HUES48 (cell line): ENCODE data around the gene BORCS6.

Source experiments
- H3K27ac ChIP-seq: one replicate; pipeline ENCODE4 v1.7.0; 2013; ENCODE audit warnings: low read depth, low read length, inconsistent platforms
- H3K27me3 ChIP-seq: 2 replicates; pipeline ENCODE4 v1.6.1; 2013; ENCODE audit warnings: mild to moderate bottlenecking, low read length; ENCODE audit not compliant: control insufficient read depth, insufficient read depth
- H3K36me3 ChIP-seq: 2 replicates; pipeline ENCODE4 v1.6.1; 2013; ENCODE audit warnings: low read length; ENCODE audit not compliant: control insufficient read depth, insufficient read depth
- H3K4me1 ChIP-seq: 2 replicates; pipeline ENCODE4 v1.6.1; 2013; ENCODE audit warnings: mild to moderate bottlenecking, low read length; ENCODE audit not compliant: control insufficient read depth, insufficient read depth
- H3K4me3 ChIP-seq: 2 replicates; pipeline ENCODE4 v1.5.1; 2013; ENCODE audit warnings: mild to moderate bottlenecking, low read depth, low read length
- H3K9ac ChIP-seq: 2 replicates; pipeline ENCODE4 v1.6.1; 2013; ENCODE audit warnings: mild to moderate bottlenecking, low read depth, low read length, moderate library complexity
- H3K9me3 ChIP-seq: 2 replicates; pipeline ENCODE4 v1.6.1; 2013; ENCODE audit warnings: low read length; ENCODE audit not compliant: control insufficient read depth, insufficient read depth

BORCS6 gene

DNA sequence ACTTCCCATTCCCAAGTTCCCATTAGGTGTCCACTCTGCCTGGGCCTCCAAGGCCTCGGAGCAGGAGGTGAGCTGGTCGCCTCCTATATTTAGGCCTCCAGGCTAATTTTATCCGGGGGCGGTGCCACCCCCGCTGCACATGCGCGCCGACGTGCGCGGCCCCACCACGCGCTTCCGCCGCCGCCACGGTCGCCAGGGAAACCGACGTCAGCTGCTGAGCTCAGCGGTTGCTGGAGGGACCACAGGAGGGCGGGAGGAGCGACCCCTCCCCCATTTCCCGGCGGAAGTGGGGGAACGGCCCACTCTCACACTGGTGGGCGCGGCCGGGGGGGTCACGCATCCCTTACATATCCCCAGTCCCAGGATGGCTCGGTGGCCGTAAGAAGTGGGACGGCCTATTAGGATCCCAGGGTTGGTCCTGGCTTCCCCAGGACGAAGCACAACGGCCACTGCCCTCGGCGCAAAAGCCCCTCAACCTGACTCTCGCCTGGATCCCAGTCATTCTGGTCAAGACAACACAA is 38.8 kb downstream of the BORCS6 start:
- Histone ChIP-seq H3K9ac (no peak overlapping the region), H3K9me3 (no peaks in the 10 kb centered on the region)

DNA sequence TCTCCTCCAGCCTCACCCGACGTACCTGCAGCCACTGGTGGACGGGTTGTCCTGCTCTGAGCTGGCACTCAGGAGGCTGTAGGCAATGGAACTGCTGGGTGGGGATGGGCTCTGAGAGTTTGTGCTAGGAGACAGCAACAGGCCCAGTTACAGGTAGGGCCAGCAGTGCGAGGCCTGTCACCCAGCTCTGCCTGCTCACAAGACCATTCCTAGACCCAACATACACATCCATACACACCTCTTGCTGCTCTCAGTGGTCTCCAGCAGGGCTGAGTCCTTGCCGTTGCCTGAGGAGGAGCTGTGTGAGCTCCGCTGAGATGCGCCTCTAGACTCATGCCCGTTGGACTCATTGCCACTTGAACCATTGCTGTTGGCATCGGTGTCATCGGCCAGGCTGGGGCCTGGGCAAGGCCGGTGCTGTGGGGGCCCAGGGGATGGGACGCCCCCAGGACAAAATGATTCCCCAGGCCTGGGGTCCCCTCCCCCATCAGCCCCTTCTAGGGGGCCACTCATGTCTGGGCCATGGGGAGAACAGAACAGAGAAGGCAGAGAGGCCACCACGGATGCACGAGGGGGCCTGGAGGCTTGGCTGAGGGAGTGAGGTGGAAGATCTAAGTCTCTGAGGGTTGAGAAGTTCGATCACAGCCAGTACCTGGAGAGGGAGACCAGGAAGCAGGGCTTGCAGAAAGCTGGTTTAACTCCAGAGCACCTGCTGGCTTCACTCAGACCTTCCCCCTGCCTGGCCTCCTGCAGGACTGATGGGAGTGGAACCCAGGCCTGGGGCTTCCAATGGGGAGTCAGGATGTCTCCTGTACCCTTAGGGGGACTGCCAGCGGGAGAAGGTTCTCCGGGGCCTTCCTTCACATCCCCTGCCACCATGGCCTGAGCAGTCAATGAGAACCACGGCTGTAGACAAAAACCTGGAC is 39.5 kb downstream of the BORCS6 start:
- peak overlapping the region; percentile 80 for H3K4me3 ChIP-seq
- H3K4me1 ChIP-seq = peaks cover 13% of the 10 kb centered on the region
- H3K9me3 ChIP-seq = no peaks in the 10 kb centered on the region
- no peak overlapping the region for H3K9ac ChIP-seq
- H3K27me3 ChIP-seq = no peaks in the 10 kb centered on the region
- H3K36me3 ChIP-seq = peaks cover 47% of the 10 kb centered on the region
- peak overlapping the region; percentile 16 for H3K27ac ChIP-seq

More for the DNA sequence above, 38.8 kb downstream of the BORCS6 start:
- Histone ChIP-seq H3K4me3 (peak overlapping the region; percentile 80), H3K36me3 (peaks cover 40% of the 10 kb centered on the region), H3K4me1 (peaks cover 17% of the 10 kb centered on the region), H3K27me3 (no peaks in the 10 kb centered on the region), H3K27ac (peak overlapping the region; percentile 52)

GRCh38 chr17:8149419-8150193 is 40.4 kb downstream of the BORCS6 start:
- Histone ChIP-seq H3K27me3 (no peaks in the 10 kb centered on the region), H3K4me1 (peaks cover 5% of the 10 kb centered on the region), H3K9me3 (no peaks in the 10 kb centered on the region), H3K4me3 (no peak overlapping the region), H3K27ac (no peak overlapping the region), H3K9ac (no peak overlapping the region), H3K36me3 (peaks cover 52% of the 10 kb centered on the region)

- Histone ChIP-seq H3K9me3 (no peaks in the 10 kb centered on the region), H3K4me1 (no peaks in the 10 kb centered on the region; the same call in 1 of the 2 replicates), H3K36me3 (peaks cover 61% of the 10 kb centered on the region), H3K9ac (no peak overlapping the region), H3K27me3 (no peaks in the 10 kb centered on the region), H3K27ac (no peak overlapping the region), H3K4me3 (no peak overlapping the region)
Measured at GRCh38 chr17:8148560-8148959, 41.4 kb downstream of the BORCS6 start.

- no peak overlapping the region for H3K4me3 ChIP-seq
- peaks cover 62% of the 10 kb centered on the region for H3K36me3 ChIP-seq
- no peak overlapping the region for H3K9ac ChIP-seq
- no peaks in the 10 kb centered on the region for H3K9me3 ChIP-seq
- H3K27me3 ChIP-seq = no peaks in the 10 kb centered on the region
- no peak overlapping the region for H3K27ac ChIP-seq
- no peaks in the 10 kb centered on the region; the same call in 1 of the 2 replicates for H3K4me1 ChIP-seq
Measured at GRCh38 chr17:8147805-8148404, 42.1 kb downstream of the BORCS6 start.

GRCh38 chr17:8147141-8147804 is 42.7 kb downstream of the BORCS6 start:
- Histone ChIP-seq H3K36me3 (peaks cover 68% of the 10 kb centered on the region), H3K9ac (no peak overlapping the region), H3K27ac (no peak overlapping the region), H3K4me1 (no peaks in the 10 kb centered on the region; the same call in 1 of the 2 replicates), H3K27me3 (no peaks in the 10 kb centered on the region), H3K4me3 (no peak overlapping the region), H3K9me3 (no peaks in the 10 kb centered on the region)

DNA sequence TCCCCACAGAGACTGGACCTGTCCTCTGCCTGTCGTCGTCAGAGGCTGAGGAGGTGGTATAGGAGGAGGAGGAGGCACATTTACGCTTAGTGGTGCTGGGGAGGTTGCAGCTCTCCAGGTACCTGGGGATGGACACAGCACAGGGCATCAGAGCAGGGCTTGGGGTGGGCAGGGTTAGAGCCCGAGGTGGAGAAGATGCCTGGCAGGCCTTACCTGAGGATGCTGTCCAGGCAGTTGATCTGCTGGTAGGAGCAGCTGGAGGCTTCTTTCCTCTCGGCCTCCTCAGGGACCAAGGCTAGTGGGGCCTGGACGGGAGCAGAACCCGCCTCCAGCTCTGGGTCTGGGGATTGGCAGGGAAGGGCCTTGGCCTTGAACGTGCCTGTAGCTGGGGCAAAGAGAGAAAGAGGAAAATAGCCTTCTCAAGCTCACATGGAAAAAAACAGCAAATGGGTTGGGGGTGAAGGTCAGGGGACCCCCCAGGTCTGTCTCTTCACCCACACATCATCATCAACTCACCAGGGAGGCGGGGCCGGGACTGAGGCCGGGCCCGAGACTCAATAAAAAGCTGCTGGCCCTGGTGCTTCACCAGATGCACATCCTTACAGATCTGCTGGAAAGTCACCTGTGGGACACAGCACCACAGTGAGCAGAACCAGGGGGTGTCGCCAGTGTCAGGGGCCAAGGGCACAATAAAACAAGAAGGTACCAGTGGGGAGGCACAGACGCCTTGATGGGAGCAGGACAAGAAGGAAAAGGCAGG is 43.4 kb downstream of the BORCS6 start:
- Histone ChIP-seq H3K4me1 (no peaks in the 10 kb centered on the region; the same call in 1 of the 2 replicates), H3K27ac (no peak overlapping the region), H3K9ac (no peak overlapping the region)

DNA sequence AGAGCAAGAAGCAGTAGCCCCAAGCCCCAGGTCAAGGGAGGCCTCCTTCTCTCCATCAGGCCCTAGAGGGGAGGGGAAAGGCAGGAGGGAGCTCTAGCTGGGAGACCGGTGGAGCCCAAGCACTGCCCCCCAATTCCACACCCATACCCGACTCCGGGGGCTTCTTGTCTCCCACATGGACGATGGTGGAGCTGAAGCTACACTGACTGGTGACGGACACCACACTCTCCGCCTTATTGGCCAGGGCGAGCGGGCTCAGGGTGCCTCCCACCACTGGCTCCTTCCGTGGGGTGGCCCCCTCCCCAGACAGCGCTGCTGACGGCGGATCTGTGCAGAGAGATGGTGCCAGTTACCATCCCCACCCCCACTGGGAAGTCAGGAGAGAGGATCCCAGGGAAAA is 44.2 kb downstream of the BORCS6 start:
- no peak overlapping the region for H3K4me3 ChIP-seq
- H3K27me3 ChIP-seq = no peaks in the 10 kb centered on the region
- no peaks in the 10 kb centered on the region for H3K9me3 ChIP-seq
- no peaks in the 10 kb centered on the region; the same call in 1 of the 2 replicates for H3K4me1 ChIP-seq
- H3K27ac ChIP-seq = no peak overlapping the region
- peaks cover 81% of the 10 kb centered on the region for H3K36me3 ChIP-seq
- H3K9ac ChIP-seq = no peak overlapping the region

More for the DNA sequence above, 43.4 kb downstream of the BORCS6 start:
- Histone ChIP-seq H3K4me3 (no peak overlapping the region), H3K36me3 (peaks cover 75% of the 10 kb centered on the region), H3K9me3 (no peaks in the 10 kb centered on the region), H3K27me3 (no peaks in the 10 kb centered on the region)

DNA sequence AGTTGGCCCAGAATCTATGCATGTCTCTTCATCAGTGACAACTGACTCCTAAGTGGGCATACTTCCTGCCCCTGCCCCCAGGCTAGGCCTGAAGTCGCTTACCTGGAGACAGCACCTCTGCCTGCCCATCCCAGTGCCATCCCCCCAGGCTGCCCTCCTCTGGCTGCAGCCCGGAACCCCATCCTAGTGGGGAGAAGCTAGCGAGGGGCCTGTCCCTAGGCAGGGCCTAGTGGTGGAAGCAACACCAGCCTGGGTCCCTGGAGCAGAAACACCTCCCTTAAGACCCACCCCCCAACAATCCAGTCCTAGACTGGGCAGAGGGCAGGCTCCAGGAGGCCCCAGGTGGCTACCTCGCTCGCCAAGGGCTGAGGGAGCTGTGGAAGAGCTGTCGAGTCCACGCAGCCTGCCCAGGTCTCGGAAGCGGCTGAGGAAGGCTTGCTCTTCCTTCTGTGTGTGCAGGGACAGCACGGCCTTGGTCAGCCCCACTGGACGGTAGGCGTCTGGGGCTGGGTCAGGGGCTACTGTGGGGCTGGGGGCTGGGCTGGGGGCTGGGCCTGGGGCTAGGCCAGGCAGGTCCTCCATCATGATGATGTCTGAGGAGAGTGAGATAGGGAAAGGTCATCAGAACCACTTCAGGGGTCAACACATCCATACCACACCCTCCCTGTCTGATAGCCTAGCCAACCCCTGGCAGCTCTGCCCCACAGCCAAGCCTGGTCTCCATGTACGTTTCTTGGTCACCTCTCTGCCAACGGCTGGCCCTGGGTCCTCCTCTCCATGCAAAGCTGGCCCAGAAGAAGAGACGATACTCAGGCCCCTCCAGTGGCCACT is 45.4 kb downstream of the BORCS6 start:
- no peaks in the 10 kb centered on the region for H3K27me3 ChIP-seq
- no peak overlapping the region for H3K4me3 ChIP-seq
- no peaks in the 10 kb centered on the region for H3K9me3 ChIP-seq
- H3K27ac ChIP-seq = no peak overlapping the region
- no peak overlapping the region for H3K9ac ChIP-seq
- H3K4me1 ChIP-seq = no peaks in the 10 kb centered on the region
- H3K36me3 ChIP-seq = peaks cover 77% of the 10 kb centered on the region
